Natural killer cell (primary cell): ENCODE measurements around the gene UBE2L3. TPM values are rescaled to one million over a fixed set of nuclear protein-coding genes. Genes with fewer than 3 reads are reported as not detected.
"Not testable (repeated sequence)": the region's sequence is repeated elsewhere in the genome, so short reads cannot be mapped to it uniquely, and the experiment has no call there.

Experiments
- ATAC-seq, 3 donors: fragments of 150-1000 bp in 2 of 3; fragments of 200-7000 bp in 1 of 3; cut with Tn5 transposase; 1 replicate in 1 of 3; 2 replicates in 2 of 3; pipeline ENCODE4 v1.10.0; 2021; ENCODE audit warnings: mild to moderate bottlenecking in 2 of 3, moderate library complexity in 2 of 3
- DNase-seq, 2 donors: peaks; one replicate each; pipeline versions ENCODE4 v3.0.0 to v3.0.0-alpha.2; 2013 to 2021; ENCODE audit warnings: mixed read lengths in 1 of 2
- H3K27ac ChIP-seq: one replicate; pipeline ENCODE4 v1.5.1; 2013; ENCODE audit warnings: mild to moderate bottlenecking, low read length
- H3K27me3 ChIP-seq: one replicate; pipeline ENCODE4 v1.6.1; 2013; ENCODE audit warnings: low read length; ENCODE audit not compliant: control insufficient read depth, insufficient read depth
- H3K36me3 ChIP-seq: one replicate; pipeline ENCODE4 v1.6.1; 2013; ENCODE audit warnings: low read length; ENCODE audit not compliant: control insufficient read depth, insufficient read depth
- H3K4me1 ChIP-seq: one replicate; pipeline ENCODE4 v1.6.1; 2013; ENCODE audit warnings: low read length; ENCODE audit not compliant: control insufficient read depth, insufficient read depth
- H3K4me3 ChIP-seq: one replicate; pipeline ENCODE4 v1.5.1; 2013; ENCODE audit warnings: low read length
- H3K9me3 ChIP-seq: one replicate; pipeline ENCODE4 v1.6.1; 2013; ENCODE audit warnings: low read length; ENCODE audit not compliant: control insufficient read depth, insufficient read depth
- H3K27ac Mint-ChIP-seq, 2 donors: one replicate each; pipeline ENCODE4 v1.8.0; 2022; ENCODE audit warnings: mild to moderate bottlenecking in 2 of 2, mixed read lengths in 2 of 2, moderate library complexity in 1 of 2
- H3K27me3 Mint-ChIP-seq, 2 donors: one replicate each; pipeline ENCODE4 v1.8.0; 2022; ENCODE audit warnings: low read depth in 2 of 2, mixed read lengths in 2 of 2
- H3K36me3 Mint-ChIP-seq: one replicate; pipeline ENCODE4 v1.8.0; 2022; ENCODE audit warnings: mixed read lengths
- H3K4me1 Mint-ChIP-seq, 2 donors: one replicate each; pipeline ENCODE4 v1.8.0; 2022; ENCODE audit warnings: mixed read lengths in 2 of 2
- H3K4me3 Mint-ChIP-seq: one replicate; pipeline ENCODE4 v1.8.0; 2022; ENCODE audit warnings: mild to moderate bottlenecking, moderate library complexity, mixed read lengths
- H3K9me3 Mint-ChIP-seq, 2 donors: one replicate each; pipeline ENCODE4 v1.8.0; 2022; ENCODE audit warnings: mixed read lengths in 2 of 2
- WGBS: methylation state at CpG from one replicate; pipeline ENCODE4 v1.1.7; 2013; ENCODE audit warnings: missing lambda C conversion rate; ENCODE audit not compliant: insufficient coverage; 5-methylcytosine and 5-hydroxymethylcytosine counted together
- intact Hi-C: fragments of 100-400 bp; cut with micrococcal nuclease; formaldehyde crosslinking; loops from one replicate; pipeline ENCODE4 v1.14.2; 2022
- total RNA-seq, 4 donors: library from RNA; stranded (reverse); fragments of 120-200 nt in 1 of 4; gene quantifications; one replicate each; pipeline versions ENCODE4 v1.2.3 to v1.2.4, GENCODE V29; 2013 to 2022
- TF ChIP-seq, protein P1 (sequence below): fragments of 200-600 bp; IDR thresholded peaks from one replicate; pipeline ENCODE4 v1.8.0; 2022; ENCODE audit warnings: antibody characterized with exemption

Gene UBE2L3
- total RNA-seq, result 10 to 100 TPM; 30.7 to 39.8 (median 39.7) TPM
- total RNA-seq (2013), result 37.4 TPM

DNA sequence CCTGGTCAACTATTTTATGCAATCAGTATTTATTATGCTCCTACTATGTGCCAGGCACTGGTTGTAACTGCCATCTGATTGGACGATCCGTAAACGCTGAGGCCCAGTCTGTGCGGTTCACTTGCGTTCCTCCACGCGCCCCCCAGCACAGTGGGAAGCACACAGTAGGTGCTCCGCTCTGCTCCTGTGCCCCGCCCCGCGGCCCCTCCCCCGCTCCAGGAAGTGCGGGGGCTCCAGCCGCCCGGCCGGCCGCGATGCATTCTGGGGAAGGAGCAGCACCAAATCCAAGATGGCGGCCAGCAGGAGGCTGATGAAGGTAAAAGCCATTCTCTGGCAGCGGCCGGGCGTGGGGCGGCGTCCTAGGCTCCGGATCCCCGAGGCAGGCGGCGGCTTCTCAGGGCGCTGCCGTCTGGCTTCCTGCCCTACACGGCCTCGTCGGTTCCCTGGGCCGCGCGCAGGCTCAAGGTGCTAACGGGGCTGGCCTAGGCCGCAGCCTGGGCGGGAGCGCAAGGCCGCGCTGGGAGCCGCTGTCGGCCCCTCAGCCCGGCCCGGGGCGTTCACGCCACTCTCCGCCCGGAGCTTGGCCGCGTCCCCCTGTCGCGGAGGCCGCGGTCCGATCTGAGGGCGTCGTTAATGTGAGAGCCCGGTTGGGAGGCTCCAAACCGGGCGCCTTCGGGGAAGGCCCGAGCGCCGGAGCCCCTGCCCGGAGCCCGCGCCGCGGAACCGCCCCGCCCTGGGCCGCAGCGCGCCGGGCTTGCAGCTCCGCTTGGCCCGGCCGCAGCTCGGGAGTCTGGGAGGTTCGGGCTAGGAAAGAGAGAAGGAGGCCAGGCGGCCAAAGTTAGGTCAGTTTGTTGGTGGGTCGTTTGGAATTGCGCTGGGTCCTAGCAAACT is at the start of gene UBE2L3:
Gene UBE2L3, plus strand, starts transcription at position 259 of the 891 bp plus-strand sequence. Its CDS starts 31 bp downstream, at position 290.
- no peaks in the 10 kb centered on the region for H3K9me3 Mint-ChIP-seq
- peaks cover 40 to 52% of the 10 kb centered on the region in 2 donors for H3K4me1 Mint-ChIP-seq
- WGBS, result under 1% methylated on average over 85 of the region's 85 CpGs

DNA sequence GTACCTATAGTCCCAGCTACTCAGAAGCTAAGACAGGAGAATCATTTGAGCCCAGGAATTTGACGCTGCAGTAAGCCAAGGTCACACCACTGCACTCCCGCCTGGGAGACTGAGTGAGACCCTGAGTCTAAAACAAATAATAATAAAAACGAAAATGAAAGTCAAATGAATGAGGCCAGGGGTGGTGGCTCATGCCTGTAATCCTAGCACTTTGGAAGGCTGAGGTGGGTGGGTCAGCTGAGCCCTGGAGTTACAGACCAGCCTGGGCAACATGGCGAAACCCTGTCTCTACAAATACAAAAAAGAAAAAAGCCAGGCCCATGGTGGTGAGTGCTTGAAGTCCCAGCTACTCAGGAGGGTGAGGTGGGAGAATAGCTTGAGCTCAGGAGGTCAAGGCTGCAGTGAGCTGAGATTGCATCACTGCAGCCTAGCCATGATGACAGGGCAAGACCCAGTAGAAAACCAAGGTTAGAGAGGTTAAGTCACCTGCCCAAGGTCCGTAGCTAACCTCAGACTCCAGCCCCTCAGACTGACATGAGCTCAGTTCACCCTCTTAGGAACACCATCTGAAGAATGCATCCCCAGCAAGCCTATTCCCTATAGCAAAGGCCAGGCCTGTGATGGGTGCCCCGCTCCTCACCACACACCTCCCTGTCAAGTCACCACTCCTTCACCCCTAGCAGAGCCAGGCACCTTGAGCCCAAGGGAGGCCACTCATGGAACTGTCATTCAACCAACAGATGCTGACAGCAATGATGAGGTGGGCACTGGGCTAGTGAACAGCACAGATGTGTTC is 40.6 kb upstream of the UBE2L3 start:
- WGBS, result no CpG with 5 or more reads among the region's 6 CpGs

More for the DNA sequence above, at the start of gene UBE2L3:
- TF ChIP-seq, protein P1, sequence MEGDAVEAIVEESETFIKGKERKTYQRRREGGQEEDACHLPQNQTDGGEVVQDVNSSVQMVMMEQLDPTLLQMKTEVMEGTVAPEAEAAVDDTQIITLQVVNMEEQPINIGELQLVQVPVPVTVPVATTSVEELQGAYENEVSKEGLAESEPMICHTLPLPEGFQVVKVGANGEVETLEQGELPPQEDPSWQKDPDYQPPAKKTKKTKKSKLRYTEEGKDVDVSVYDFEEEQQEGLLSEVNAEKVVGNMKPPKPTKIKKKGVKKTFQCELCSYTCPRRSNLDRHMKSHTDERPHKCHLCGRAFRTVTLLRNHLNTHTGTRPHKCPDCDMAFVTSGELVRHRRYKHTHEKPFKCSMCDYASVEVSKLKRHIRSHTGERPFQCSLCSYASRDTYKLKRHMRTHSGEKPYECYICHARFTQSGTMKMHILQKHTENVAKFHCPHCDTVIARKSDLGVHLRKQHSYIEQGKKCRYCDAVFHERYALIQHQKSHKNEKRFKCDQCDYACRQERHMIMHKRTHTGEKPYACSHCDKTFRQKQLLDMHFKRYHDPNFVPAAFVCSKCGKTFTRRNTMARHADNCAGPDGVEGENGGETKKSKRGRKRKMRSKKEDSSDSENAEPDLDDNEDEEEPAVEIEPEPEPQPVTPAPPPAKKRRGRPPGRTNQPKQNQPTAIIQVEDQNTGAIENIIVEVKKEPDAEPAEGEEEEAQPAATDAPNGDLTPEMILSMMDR, result no peak
- Mint-ChIP-seq H3K4me3 (peak within 1 kb of the TSS; percentile 86), H3K36me3 (no peaks in the 10 kb centered on the region), H3K27me3 (no peaks in the 10 kb centered on the region), H3K27ac (peak within 1 kb of the TSS; percentile 88 to 91)
- H3K36me3 ChIP-seq, result no peaks in the 10 kb centered on the region
- H3K27ac ChIP-seq, result peak within 1 kb of the TSS; percentile 81
- intact Hi-C loops, result no loop called here
- no peaks in the 10 kb centered on the region for H3K27me3 ChIP-seq
- peak; percentile 81 to 89 for DNase-seq
- H3K4me3 ChIP-seq, result peak within 1 kb of the TSS; percentile 47
- ATAC-seq, result peak; percentile 90 to 92 (median 91)
- no peaks in the 10 kb centered on the region for H3K9me3 ChIP-seq
- H3K4me1 ChIP-seq, result peaks cover 37% of the 10 kb centered on the region

DNA sequence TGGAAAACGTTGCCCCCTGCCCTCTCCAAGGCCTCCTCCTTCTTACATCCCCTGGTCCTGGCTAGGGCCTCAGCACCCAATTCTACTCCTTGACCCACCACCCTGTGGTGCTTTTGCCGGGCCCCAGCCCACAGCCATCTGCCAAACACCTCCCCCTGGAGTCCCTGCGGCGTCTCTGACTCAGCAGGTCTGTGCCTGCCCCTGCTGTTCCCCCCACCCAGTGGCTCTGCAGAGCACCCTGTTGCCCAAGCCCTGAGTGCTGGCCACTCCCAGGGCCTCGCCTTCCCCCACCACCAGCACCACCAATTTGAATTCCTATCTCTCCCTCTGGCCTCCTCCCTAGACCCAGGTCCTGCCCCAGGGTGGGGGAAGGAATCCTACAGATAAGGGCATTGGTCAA is 36.0 kb upstream of the UBE2L3 start:
- intact Hi-C loops, H3K4me1 ChIP-seq, H3K9me3 ChIP-seq, H3K4me1 Mint-ChIP-seq, H3K36me3 Mint-ChIP-seq, H3K4me3 Mint-ChIP-seq, H3K4me3 ChIP-seq, DNase-seq, H3K27me3 ChIP-seq, H3K27me3 Mint-ChIP-seq, ATAC-seq, H3K27ac ChIP-seq, H3K36me3 ChIP-seq, H3K9me3 Mint-ChIP-seq, H3K27ac Mint-ChIP-seq: not testable (repeated sequence)
- no CpG with 5 or more reads among the region's 5 CpGs for WGBS

More for the DNA sequence above, 40.6 kb upstream of the UBE2L3 start:
- H3K27ac Mint-ChIP-seq, DNase-seq, intact Hi-C loops, H3K9me3 Mint-ChIP-seq, H3K27me3 ChIP-seq, ATAC-seq, H3K4me1 Mint-ChIP-seq, H3K4me3 Mint-ChIP-seq, H3K36me3 ChIP-seq, H3K27ac ChIP-seq, H3K36me3 Mint-ChIP-seq, H3K27me3 Mint-ChIP-seq, H3K4me1 ChIP-seq, H3K4me3 ChIP-seq, H3K9me3 ChIP-seq: not testable (repeated sequence)

DNA sequence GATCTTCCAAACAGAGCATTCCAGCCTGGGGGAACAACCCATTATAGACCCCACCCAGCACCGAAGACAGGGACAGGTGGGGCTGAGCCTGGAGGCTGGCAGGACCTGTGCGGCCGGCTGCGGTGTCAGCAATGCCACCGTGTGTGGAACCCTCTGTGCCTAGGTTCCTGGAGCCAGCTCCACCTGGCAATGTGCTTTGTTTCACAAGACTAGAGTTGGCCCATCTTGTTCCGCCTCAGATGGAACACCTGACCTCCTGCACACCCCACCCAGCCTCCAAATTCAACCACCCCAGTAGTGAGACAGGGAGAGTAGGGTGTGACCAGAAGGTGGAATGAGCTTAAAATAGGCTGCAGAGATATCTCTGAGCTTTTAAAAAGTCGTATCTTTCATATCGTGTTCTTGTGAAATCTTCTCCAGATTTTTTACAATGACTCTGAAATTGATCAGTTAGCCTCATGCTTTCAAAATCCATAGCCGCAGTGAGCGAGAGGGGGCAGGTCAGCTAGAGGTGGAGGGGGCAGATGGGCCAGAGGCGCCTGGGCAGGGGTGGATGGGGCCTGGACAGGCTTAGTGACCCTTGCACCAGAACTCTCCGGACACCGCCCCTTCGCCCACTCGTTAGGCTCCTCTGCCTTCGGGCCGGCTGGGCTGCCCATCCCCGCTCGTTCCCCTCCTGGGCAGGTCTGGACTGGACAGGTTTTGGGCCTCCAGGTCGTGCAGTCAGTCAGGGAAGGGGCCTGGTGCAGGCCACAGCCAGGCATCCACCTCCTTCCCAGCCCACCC is 34.5 kb upstream of the UBE2L3 start:
- H3K36me3 Mint-ChIP-seq, H3K27ac Mint-ChIP-seq, H3K27ac ChIP-seq, H3K4me3 ChIP-seq, H3K4me3 Mint-ChIP-seq, H3K4me1 Mint-ChIP-seq, H3K9me3 ChIP-seq, H3K4me1 ChIP-seq, H3K27me3 ChIP-seq, DNase-seq, ATAC-seq, H3K9me3 Mint-ChIP-seq, H3K36me3 ChIP-seq, intact Hi-C loops, H3K27me3 Mint-ChIP-seq: not testable (repeated sequence)
- WGBS, result no CpG with 5 or more reads among the region's 20 CpGs

DNA sequence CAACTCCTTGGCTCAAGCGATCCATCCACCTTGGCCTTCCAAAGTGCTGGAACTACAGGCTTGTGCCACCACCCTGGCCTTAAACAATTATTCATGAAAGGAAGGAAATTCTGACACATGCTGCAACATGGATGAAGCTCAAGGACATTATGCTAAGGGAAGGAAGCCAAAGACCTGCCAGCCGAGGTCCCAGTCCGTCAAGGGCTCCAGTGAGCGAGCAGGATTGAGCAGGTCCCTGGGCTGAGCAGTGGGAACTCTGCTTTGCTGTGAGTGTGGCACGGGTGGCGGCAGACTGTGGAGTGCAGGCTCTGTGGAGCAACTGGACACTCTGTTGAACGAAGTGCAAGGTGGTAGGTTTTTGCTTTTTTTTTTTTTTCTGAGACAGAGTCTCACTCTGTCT is 27.7 kb upstream of the UBE2L3 start:
- H3K27me3 ChIP-seq, H3K4me3 Mint-ChIP-seq, H3K27ac Mint-ChIP-seq, DNase-seq, H3K9me3 Mint-ChIP-seq, H3K9me3 ChIP-seq, H3K27ac ChIP-seq, H3K4me3 ChIP-seq, H3K4me1 Mint-ChIP-seq, H3K4me1 ChIP-seq, H3K27me3 Mint-ChIP-seq, intact Hi-C loops, H3K36me3 ChIP-seq, ATAC-seq, H3K36me3 Mint-ChIP-seq: not testable (repeated sequence)
- no CpG with 5 or more reads among the region's 7 CpGs for WGBS

DNA sequence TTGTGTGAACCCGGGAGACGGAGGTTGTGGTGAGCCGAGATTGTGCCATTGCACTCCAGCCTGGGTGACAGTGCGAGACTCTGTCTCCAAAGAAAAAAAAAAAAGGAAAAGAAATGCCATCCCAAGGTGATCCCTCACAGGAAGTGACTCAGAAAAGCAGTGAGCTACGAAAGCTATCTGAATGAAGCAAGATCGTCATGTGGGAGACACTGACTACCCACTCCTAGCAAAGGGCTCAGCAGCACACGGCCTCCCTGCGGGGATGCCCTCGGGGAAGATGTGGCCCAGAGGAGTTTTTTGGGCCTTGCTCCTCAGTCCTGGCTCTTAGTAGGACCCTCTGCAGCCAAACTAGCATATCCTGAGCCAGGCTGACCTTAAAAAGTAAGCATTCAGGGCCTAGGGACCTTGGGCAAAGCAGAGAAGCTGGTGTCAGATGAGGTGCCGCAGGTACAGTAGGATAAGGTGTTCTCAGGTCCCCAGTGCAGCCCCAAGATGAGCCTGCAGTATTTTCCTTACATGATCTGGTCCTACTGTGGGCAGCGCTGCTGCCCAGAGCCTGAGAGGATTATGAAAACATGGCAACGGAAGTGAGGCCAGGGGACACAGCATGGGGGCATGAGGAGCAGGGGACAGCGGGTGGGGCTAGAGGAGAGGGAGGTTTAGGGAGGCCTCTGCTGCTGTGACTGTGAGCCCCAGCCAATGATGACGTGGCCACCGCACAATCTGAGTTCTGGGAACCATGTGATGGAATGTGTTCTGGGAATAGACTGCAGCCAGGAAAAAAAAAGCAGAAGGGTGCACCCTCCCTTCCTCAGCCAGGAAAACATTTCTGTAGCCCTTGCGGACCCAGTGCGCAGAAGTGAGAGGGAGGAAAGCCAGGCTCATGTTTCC is 22.8 kb upstream of the UBE2L3 start:
- DNase-seq, H3K27ac ChIP-seq, H3K27me3 Mint-ChIP-seq, H3K27me3 ChIP-seq, H3K9me3 Mint-ChIP-seq, H3K36me3 ChIP-seq, H3K4me3 ChIP-seq, H3K4me3 Mint-ChIP-seq, H3K4me1 Mint-ChIP-seq, H3K9me3 ChIP-seq, H3K36me3 Mint-ChIP-seq, H3K27ac Mint-ChIP-seq, ATAC-seq, intact Hi-C loops, H3K4me1 ChIP-seq: not testable (repeated sequence)
- 100% methylated on average over 1 of the region's 17 CpGs for WGBS
